ENCODE results near the gene PPP2R5A.

The PPP2R5A gene

DNA sequence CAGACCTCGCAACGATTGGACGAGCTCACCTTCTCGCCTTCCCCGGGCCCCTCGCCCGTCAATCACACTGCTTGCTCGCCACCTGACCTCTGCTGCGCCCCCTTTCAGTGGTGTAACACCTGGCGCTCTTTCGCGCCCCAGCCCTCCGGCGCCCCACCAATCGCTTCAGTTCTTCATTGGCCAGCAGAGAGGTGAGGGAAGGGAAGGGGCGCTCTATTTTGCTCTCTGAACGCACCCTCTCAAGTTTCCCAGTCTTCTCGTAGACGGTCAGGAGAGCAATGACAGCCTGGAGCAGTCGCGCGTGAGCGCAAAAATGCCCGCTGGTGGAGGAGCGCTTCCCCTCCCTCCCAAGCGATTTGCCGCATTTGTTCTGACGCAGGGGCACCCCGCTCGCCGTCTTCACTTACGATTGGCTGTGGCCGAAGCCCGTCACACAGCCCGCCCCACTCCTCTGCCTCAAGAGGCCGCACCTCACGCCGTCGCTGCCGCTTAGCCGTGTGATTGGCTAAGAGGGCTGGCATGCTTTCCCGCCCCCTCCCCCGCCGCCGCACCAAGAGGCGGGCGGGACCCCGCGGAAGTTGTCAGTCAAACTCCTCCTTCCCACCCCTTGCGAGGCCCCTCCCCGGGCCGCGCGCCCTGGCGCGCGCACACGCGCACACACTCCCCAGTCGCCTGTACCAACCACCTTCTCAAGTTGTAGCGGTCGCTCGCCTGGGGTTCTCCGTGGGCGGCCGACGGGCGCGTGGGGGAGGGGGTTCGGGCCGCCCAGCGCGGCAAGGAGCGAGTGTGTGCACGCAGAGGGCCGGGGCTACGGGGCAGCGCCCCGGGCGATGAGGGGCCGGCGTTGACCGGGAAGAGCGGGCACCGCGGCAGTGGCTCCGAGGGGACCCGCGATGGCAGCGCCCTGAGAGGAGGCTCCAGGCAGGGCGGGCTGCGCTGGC is at the start of gene PPP2R5A:
PPP2R5A (plus strand) TSS at position 667 of the 941 bp plus-strand sequence. CDS start 701 bp downstream, outside the sequence.
- Mint-ChIP-seq H3K9me3 (no peaks in the 10 kb centered on the region), H3K36me3 (ENCODE audit: insufficient read depth) (peaks cover 23% of the 10 kb centered on the region), H3K4me3 (peak within 1 kb of the TSS; percentile 97), H3K4me1 (peaks cover 39% of the 10 kb centered on the region), H3K27me3 (no peaks in the 10 kb centered on the region), H3K27ac (ENCODE audit: low read depth) (peak within 1 kb of the TSS; percentile 98)
- peak; percentile 88 for ATAC-seq (replicated peaks; ENCODE audit: extremely low read depth, poor library complexity, severe bottlenecking)
- peak; percentile 95 to 98 for DNase-seq (ENCODE audit: low spot score in 2 of 2)

DNA sequence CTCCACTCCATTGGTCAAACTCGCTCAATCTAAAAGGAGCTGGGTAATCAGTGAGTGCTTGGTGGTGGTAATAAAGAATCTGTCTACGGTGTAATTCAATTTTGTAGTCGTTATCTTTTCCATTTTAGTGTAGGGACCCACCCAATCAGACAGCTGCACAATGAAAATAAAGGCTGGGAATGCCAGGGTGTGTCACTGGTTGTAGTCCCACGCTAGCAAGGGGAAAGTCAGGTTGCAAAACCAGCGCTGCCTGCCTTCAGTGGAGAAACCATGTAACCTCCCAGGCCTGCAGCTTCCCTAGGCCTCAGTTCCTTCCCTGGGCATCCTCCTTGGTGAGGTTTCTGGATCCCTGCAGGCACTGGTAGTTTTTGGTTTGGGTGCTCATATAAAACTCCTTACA is 49.4 kb upstream of the PPP2R5A start:
- H3K9me3 Mint-ChIP-seq: no peaks in the 10 kb centered on the region
- DNase-seq (ENCODE audit: low spot score in 2 of 2) (no peak), ATAC-seq (replicated peaks; ENCODE audit: extremely low read depth, poor library complexity, severe bottlenecking) (no peak)
- H3K4me1 Mint-ChIP-seq: peaks cover 24% of the 10 kb centered on the region
- H3K27ac Mint-ChIP-seq (ENCODE audit: low read depth): no peak overlapping the region
- H3K27me3 Mint-ChIP-seq: no peaks in the 10 kb centered on the region
- H3K36me3 Mint-ChIP-seq (ENCODE audit: insufficient read depth): peaks cover 1% of the 10 kb centered on the region
- H3K4me3 Mint-ChIP-seq: no peak overlapping the region

DNA sequence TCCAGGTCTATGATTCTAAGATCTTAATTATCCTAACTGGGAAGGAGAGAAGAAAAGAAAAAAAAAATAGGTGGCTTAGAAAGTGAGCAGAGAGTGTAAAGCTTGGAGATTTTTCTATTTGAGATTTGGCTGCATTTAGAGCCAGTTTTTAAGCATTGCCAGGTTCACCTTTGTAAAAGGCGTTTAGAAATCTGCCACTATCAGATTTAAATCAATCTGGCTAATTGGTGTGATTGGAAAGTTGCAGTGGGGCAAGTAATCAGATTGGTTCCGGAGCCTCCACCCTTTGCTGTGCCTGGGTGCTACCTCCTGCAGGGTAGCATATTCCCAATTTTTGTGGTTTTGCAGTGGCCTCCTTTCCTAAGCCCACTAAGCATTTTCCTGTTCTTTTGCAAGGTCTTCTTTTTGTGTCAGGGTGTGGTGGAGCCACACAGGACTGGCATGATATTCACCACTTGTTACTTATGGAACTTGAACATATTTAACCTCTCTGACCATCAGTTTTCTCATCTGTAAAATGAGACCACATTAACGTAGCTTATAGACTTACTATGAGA is 48.5 kb upstream of the PPP2R5A start:
- Mint-ChIP-seq H3K4me3 (no peak overlapping the region), H3K27ac (ENCODE audit: low read depth) (no peak overlapping the region), H3K4me1 (peaks cover 16% of the 10 kb centered on the region), H3K36me3 (ENCODE audit: insufficient read depth) (peaks cover 1% of the 10 kb centered on the region), H3K9me3 (no peaks in the 10 kb centered on the region), H3K27me3 (no peaks in the 10 kb centered on the region)
- DNase-seq (ENCODE audit: low spot score in 2 of 2): no peak
- no peak for ATAC-seq (replicated peaks; ENCODE audit: extremely low read depth, poor library complexity, severe bottlenecking)

DNA sequence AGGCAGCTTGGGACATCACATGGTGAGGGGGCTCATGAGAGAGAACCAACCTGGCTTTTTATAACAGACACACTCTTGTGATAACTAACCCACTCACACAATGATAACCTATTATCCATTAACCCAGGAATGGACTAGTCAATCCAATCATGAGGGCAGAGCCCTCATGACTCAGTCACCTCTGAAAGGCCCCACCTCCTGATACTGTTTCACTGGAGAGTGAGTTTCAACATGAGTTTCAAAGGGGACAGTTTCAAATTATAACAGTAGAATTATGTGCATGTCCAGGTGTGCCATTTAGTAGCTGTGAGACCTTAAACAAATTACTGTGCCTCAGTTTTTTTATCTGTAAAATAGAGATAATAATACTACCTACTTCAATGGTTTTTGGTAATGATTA is 47.6 kb upstream of the PPP2R5A start:
- no peaks in the 10 kb centered on the region for H3K36me3 Mint-ChIP-seq (ENCODE audit: insufficient read depth)
- ATAC-seq (replicated peaks; ENCODE audit: extremely low read depth, poor library complexity, severe bottlenecking) (no peak), DNase-seq (ENCODE audit: low spot score in 2 of 2) (no peak)
- no peak overlapping the region for H3K27ac Mint-ChIP-seq (ENCODE audit: low read depth)
- H3K4me1 Mint-ChIP-seq: peaks cover 7% of the 10 kb centered on the region
- H3K4me3 Mint-ChIP-seq: no peak overlapping the region
- H3K27me3 Mint-ChIP-seq: no peaks in the 10 kb centered on the region
- no peaks in the 10 kb centered on the region for H3K9me3 Mint-ChIP-seq

GRCh38 chr1:212238552-212238951 is 46.7 kb upstream of the PPP2R5A start:
- Mint-ChIP-seq H3K36me3 (ENCODE audit: insufficient read depth) (no peaks in the 10 kb centered on the region), H3K4me1 (peaks cover 7% of the 10 kb centered on the region), H3K27me3 (no peaks in the 10 kb centered on the region), H3K9me3 (no peaks in the 10 kb centered on the region), H3K27ac (ENCODE audit: low read depth) (no peak overlapping the region), H3K4me3 (no peak overlapping the region)
- no peak for DNase-seq (ENCODE audit: low spot score in 2 of 2)
- ATAC-seq (replicated peaks; ENCODE audit: extremely low read depth, poor library complexity, severe bottlenecking): no peak

GRCh38 chr1:212241501-212241900 is 43.7 kb upstream of the PPP2R5A start:
- Mint-ChIP-seq H3K27me3 (peaks cover 10% of the 10 kb centered on the region), H3K4me1 (peaks cover 5% of the 10 kb centered on the region), H3K9me3 (no peaks in the 10 kb centered on the region), H3K27ac (ENCODE audit: low read depth) (no peak overlapping the region), H3K4me3 (no peak overlapping the region), H3K36me3 (ENCODE audit: insufficient read depth) (no peaks in the 10 kb centered on the region)
- DNase-seq (ENCODE audit: low spot score in 2 of 2) (no peak), ATAC-seq (replicated peaks; ENCODE audit: extremely low read depth, poor library complexity, severe bottlenecking) (no peak)

DNA sequence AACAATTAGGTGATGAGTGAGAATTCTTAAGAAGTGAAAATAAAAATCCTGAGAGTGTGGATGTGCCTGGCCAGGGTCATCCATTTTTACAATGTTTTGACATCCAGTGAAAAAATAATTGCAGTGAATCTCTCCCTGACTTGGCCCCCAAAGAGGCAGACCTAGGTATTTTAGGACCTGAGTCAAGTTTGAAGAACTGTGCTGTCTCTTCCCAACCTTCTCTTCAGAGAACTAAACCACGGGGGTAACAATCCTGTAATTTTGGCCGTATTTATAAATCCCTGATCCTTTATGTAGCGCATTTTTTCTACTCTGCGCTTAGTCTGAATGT is 43.3 kb upstream of the PPP2R5A start:
- Mint-ChIP-seq H3K27me3 (peaks cover 10% of the 10 kb centered on the region), H3K27ac (ENCODE audit: low read depth) (no peak overlapping the region), H3K4me3 (no peak overlapping the region), H3K9me3 (no peaks in the 10 kb centered on the region), H3K4me1 (peaks cover 5% of the 10 kb centered on the region), H3K36me3 (ENCODE audit: insufficient read depth) (no peaks in the 10 kb centered on the region)
- ATAC-seq (replicated peaks; ENCODE audit: extremely low read depth, poor library complexity, severe bottlenecking): no peak
- DNase-seq (ENCODE audit: low spot score in 2 of 2): no peak

- peaks cover 2% of the 10 kb centered on the region for H3K36me3 Mint-ChIP-seq (ENCODE audit: insufficient read depth)
- no peak for ATAC-seq (replicated peaks; ENCODE audit: extremely low read depth, poor library complexity, severe bottlenecking)
- H3K27me3 Mint-ChIP-seq: peaks cover 10% of the 10 kb centered on the region
- H3K4me1 Mint-ChIP-seq: peaks cover 5% of the 10 kb centered on the region
- no peak overlapping the region for H3K4me3 Mint-ChIP-seq
- DNase-seq (ENCODE audit: low spot score in 2 of 2): no peak
- H3K9me3 Mint-ChIP-seq: no peaks in the 10 kb centered on the region
- no peak overlapping the region for H3K27ac Mint-ChIP-seq (ENCODE audit: low read depth)
These were observed 42.8 kb upstream of the PPP2R5A start for GRCh38 chr1:212242288-212242984.

DNA sequence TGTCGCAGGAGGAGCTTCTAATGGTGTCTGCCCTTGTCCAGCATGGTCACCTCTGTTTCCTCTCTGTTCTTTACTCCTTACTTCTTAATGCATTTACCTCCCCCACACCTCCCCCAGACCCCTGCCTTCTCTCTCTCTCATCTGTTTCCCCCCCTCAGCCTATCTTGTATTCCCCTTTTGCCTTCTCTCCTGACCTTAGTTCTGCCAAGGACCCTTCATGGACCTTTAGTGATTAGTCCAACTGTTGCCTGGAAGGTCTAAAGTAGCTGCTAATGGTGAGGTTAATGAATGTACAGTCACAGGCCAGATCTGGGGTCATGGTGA is 42.3 kb upstream of the PPP2R5A start:
- Mint-ChIP-seq H3K4me3 (no peak overlapping the region), H3K4me1 (peaks cover 5% of the 10 kb centered on the region), H3K27ac (ENCODE audit: low read depth) (no peak overlapping the region), H3K9me3 (no peaks in the 10 kb centered on the region), H3K36me3 (ENCODE audit: insufficient read depth) (peaks cover 2% of the 10 kb centered on the region), H3K27me3 (peaks cover 10% of the 10 kb centered on the region)
- no peak for DNase-seq (ENCODE audit: low spot score in 2 of 2)
- no peak for ATAC-seq (replicated peaks; ENCODE audit: extremely low read depth, poor library complexity, severe bottlenecking)

DNA sequence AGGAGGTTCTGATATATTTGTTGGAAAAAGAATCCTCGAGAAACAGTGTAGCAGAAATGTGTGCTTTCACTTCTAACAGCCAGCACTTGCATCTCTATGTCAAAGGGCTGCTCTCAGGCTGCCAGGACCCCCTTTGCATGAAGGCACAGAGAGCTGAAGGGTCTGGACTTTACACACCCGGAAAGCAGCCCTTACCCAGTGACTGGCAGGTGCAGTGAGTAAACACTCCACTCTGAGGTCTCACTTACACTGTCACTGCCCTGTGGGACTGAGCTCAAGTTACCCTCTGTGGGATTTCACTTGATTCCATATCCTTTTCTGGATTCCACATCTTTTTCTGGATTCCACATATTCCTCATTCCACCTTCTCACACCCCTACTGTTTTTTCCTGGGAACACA is 40.8 kb upstream of the PPP2R5A start:
- Mint-ChIP-seq H3K36me3 (ENCODE audit: insufficient read depth) (peaks cover 2% of the 10 kb centered on the region), H3K4me1 (peaks cover 5% of the 10 kb centered on the region), H3K27me3 (peaks cover 10% of the 10 kb centered on the region), H3K27ac (ENCODE audit: low read depth) (no peak overlapping the region), H3K9me3 (no peaks in the 10 kb centered on the region), H3K4me3 (no peak overlapping the region)
- ATAC-seq (replicated peaks; ENCODE audit: extremely low read depth, poor library complexity, severe bottlenecking) (no peak), DNase-seq (ENCODE audit: low spot score in 2 of 2) (no peak)

GRCh38 chr1:212247179-212247721 is 38.0 kb upstream of the PPP2R5A start:
- H3K9me3 Mint-ChIP-seq: no peaks in the 10 kb centered on the region
- no peak for DNase-seq (ENCODE audit: low spot score in 2 of 2)
- H3K27ac Mint-ChIP-seq (ENCODE audit: low read depth): no peak overlapping the region
- ATAC-seq (replicated peaks; ENCODE audit: extremely low read depth, poor library complexity, severe bottlenecking): no peak
- H3K27me3 Mint-ChIP-seq: peaks cover 10% of the 10 kb centered on the region
- no peak overlapping the region for H3K4me3 Mint-ChIP-seq
- peaks cover 3% of the 10 kb centered on the region for H3K36me3 Mint-ChIP-seq (ENCODE audit: insufficient read depth)
- peaks cover 17% of the 10 kb centered on the region for H3K4me1 Mint-ChIP-seq

GRCh38 chr1:212247988-212248387 is 37.2 kb upstream of the PPP2R5A start:
- no peak for ATAC-seq (replicated peaks; ENCODE audit: extremely low read depth, poor library complexity, severe bottlenecking)
- Mint-ChIP-seq H3K4me3 (no peak overlapping the region), H3K27ac (ENCODE audit: low read depth) (no peak overlapping the region)

More at GRCh38 chr1:212247988-212248387, 37.2 kb upstream of the PPP2R5A start:
- DNase-seq (ENCODE audit: low spot score in 2 of 2): no peak
- peaks cover 3% of the 10 kb centered on the region for H3K36me3 Mint-ChIP-seq (ENCODE audit: insufficient read depth)
- H3K27me3 Mint-ChIP-seq: peaks cover 10% of the 10 kb centered on the region
- H3K9me3 Mint-ChIP-seq: no peaks in the 10 kb centered on the region
- H3K4me1 Mint-ChIP-seq: peaks cover 17% of the 10 kb centered on the region
